Activated T-helper 1 cell treated with anti-CD3 and anti-CD28 coated beads, Interleukin-2, amount 50 U/mL, for 16 hours (primary cell): ENCODE data around the gene ELMO1.

Experiments used
- DNase-seq, 2 donors: peaks; one replicate each; pipeline ENCODE4 v3.0.0-alpha.2; 2020; ENCODE audit warnings: low read depth in 1 of 2, low spot score in 1 of 2

ELMO1 gene

DNA sequence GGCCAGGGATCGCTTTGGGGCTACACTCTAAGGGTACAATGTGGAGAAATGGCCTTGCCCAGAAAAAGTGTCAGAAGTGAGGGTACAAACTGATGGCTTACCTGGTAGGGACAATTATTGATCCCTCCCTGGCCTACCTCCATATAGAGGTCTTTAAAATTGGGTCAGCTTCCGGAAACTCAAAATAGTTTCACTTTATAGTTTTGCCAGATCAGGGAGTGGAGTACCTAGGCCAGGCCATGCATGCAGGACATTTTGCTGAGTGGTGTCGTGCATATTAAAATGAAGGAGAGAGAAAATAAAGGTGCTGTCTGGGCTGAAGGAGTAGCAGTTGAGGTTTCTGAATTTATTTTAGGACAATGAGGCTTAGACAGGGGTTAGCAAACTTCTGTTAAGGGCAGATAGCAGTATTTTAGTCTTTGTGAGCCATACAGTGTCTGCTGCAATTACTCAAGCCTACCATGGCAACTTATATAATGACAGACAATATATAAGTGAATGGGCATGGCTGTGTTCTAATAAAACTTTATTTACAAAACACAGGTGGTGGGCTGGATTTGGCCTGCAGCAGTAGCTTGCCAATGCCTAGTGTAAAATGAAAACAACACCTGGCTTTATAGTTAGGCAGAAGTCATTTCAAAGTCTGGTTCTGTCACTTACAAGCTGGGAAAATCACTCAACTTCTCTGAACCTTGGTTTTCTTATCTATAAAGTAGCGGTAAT is 547.5 kb downstream of the ELMO1 start:
- DNase-seq, result no peak

DNA sequence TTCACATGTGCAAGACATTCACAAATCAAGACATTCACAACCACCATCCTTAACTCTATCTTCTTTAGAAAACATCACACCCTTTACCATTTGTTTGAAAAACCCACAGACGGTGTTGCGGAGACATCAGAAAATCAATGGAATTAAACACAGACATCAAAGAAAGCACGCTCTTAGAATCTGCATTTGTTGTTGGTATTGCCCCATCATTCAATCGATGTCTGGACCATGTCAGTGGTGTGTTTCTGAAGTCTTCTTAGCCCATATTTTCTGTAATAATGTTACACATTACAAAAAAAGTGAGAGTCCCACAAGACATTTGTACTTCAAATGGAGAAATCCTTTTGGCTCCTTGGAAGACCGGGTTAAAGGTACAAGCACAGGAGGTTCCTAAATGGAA is 550.5 kb downstream of the ELMO1 start:
- DNase-seq, result no peak

DNA sequence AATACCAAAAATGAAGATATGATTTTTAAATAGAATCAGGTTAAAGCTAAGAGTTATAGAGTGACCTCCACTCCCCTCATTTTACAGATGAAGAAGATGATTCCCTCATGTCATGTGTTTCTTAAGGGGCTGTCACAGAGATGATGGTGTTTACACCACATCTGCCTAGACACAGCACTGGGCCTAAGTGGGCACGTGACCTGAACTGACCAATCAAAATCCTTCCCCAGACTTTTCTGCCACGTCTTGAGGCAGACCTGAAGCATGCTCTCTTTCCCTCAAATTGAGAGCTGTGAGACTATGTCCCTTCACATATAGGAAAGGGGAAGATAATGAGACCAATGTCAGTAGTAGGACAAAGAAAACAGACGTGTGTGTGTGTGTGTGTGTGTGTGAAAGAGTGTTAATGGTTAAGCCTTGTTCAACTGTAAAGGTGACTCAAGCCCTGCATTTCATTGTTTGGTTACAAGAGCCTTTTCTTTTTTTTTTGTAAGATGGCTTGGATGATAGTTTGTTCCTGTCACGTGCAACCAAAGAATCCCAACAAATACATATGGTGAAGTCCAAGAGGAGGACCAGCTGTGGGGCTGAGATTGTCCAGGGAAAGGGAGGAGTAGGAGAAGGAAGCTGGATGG is 551.6 kb downstream of the ELMO1 start:
- no peak for DNase-seq

DNA sequence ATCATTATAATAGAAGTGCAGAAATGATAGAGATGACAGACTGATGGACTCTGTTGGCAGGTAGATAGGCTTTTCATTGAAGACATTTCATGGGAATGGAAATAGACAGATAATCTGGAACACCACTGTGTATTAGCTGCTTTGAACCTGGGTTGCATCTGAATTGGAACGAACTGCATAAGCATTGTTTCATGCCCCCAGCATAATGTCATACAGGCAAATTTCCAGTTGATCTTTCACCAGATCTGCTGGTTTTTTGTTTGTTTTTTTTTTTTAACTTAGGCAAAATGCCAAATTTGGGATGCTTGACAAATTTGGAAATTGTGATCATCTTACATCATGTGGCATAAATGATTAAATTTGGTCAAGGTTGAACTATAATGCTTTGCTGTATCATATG is 552.2 kb downstream of the ELMO1 start:
- no peak for DNase-seq

GRCh38 chr7:36895192-36895591 is 553.5 kb downstream of the ELMO1 start:
- DNase-seq, result no peak

DNA sequence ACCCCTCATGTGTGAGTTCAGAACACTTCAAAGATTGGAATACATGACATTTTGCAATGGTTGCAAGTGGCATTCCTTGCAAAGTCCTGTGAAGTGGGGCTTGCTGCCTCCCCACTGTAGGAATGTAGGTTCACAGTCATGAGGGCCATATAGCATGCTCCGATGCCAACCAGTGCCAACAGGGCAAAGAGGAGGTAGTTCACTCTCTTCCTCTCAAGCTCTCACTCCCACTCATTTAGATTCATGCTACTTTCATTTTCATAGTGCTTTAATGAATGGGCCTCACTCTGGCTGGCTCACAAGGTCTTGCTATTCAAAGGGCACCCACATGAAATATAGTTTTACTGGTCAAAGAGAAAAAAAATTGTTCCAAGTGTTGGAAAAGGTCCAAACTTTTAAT is 554.5 kb downstream of the ELMO1 start:
- no peak for DNase-seq

DNA sequence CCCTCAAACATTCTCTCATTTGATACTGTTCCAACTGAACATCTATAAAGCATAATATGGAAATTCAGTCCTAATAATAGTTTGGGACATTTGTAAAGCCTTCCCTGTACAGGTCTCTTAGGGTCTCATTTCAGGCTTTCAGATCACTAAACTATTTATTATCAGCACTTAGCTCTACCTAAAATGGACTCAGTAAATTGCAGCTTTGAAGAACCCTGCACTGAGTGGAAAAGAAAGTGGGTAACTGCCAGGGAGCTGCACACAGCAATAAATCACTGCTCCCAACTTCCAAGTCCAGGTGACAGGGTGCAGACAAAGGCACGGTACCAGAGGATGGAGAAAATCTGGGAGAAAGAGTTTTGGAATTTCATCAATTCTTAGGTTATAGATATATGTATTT is 559.5 kb downstream of the ELMO1 start:
- no peak for DNase-seq

DNA sequence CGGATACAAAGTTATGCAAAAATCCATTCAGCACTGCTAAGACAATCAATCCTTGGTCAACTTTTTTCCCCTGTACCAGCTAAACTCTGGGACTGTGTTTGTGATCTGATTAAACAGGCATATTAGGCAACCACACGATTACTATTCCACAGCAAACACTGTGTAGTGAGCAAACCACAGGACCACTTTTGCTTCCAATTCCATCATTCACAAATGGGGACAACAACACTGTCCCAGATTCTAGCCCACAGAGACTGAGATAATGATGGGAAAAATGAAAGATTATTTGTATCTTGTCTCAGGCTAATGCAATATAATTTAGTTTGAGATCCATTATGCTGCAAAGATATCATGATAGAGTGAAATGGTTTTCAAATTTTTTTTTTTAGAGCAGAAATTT is 560.7 kb downstream of the ELMO1 start:
- DNase-seq, result no peak

DNA sequence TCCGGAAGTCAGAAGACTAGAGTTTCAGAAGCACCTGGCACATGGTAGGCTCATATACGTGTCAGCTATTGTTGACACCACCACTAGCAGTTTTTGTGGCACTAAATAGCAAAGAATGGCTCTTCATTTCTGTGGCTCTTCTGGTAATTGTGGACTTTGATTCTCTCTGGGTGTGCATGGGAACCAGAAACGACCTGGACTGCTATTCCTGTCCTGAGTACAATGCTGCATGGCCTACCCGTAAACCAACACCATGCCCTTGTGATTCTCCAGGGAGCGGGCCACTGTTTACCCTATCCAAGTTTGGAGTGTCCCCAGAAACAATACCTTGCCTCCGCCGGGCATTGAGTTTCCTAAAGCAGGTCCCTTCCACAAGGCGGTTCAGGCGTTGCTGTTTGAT is 561.4 kb downstream of the ELMO1 start:
- DNase-seq, result no peak

DNA sequence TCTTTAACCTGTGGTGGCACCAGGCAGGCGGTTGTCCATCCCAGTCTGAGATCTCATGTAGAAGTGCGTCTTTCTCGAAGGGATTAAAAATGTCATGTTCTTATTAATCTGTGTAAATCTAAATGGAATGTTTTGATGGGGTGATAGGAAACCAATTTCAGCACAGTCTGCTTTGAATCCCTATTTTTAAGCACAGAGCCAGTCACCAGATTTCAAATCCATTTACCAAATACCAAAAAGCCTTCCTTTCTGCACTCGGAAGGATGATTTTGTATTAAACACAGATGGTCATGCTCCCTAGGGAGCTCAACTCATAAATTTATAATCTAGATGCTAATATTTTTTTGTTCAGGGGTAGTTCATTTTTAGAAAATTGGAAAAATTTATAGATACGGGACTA is 563.8 kb downstream of the ELMO1 start:
- DNase-seq, result no peak

DNA sequence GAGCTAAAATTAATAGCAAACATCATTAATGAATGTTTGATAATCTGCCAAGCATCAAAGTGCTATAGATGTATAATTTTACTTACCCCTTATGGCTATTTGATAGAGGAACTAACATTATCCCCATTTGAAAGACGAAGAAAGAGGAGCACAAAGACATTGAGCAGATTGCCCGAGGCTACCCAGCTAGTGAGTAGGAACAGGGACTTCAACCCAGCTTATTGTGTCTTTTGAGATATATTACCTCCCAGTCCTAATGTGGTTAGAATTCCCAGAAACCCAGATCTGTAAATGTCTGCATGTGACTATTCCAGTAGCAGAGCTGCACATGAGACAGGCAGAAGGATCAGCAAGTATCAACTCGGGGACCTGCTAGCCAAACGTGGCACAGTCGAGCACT is 564.3 kb downstream of the ELMO1 start:
- DNase-seq, result no peak

GRCh38 chr7:36881233-36881874 is 567.3 kb downstream of the ELMO1 start:
- no peak for DNase-seq

GRCh38 chr7:36880108-36880507 is 568.6 kb downstream of the ELMO1 start:
- DNase-seq, result no peak

DNA sequence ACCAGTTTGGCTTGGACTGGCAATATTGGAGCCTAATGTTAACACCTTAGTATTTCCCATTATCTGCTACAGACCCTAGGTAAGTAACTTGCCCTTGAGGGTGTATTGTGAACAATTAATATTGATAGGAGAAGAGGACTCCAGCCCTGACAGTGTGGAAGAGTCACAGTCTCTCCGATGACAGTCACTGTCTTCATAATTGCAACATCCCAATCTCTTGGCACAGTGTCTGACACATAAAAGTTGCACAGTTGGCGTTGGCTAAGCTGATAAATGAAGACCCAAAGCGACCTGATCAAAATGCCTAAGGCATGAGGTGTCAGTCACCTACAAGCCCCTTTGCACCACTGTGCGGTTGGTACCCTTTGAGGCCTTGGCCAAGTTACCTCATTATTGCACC is 569.6 kb downstream of the ELMO1 start:
- no peak for DNase-seq

GRCh38 chr7:36878288-36878687 is 570.4 kb downstream of the ELMO1 start:
- no peak for DNase-seq

GRCh38 chr7:36875794-36876193 is 572.9 kb downstream of the ELMO1 start:
- no peak for DNase-seq

- DNase-seq, result no peak
These were observed 574.6 kb downstream of the ELMO1 start for GRCh38 chr7:36874041-36874440.

DNA sequence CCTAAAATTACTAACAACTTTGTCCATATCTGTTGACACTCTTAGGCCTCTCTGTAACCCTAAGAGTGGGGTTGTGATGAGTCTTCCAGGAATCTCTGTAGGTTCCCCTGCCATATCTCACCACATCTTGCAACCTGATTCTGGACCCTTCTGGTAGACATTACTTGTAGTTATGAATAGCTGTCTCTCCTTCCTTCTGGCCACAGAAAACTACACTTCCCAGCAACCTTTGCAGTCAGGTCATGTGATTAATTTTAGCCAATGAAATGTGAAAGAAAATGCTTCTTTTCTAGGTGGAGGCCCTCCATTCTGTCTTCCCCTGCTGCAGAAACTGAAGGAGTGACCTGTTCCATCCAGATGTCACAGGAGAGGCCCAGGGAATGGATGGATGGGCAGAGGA is 576.8 kb downstream of the ELMO1 start:
- no peak for DNase-seq

GRCh38 chr7:36871355-36871738 is 577.3 kb downstream of the ELMO1 start:
- no peak for DNase-seq

- no peak for DNase-seq
These were observed 577.9 kb downstream of the ELMO1 start for GRCh38 chr7:36870625-36871354.

GRCh38 chr7:36868727-36869411 is 579.8 kb downstream of the ELMO1 start:
- no peak for DNase-seq
